Left kidney (tissue), 2 donors: ENCODE data around the gene IFITM10. TPM values are rescaled to one million over a fixed set of nuclear protein-coding genes. Genes with fewer than 3 reads are reported as not detected.

Experiments
- DNase-seq: peaks from one replicate; pipeline ENCODE4 v3.0.0-alpha.2; 2013
- polyA plus RNA-seq: library from polyadenylated mRNA; unstranded; fragments of 120-200 nt; gene quantifications from one replicate; pipeline ENCODE4 v1.2.1, GENCODE V29; 2013; ENCODE audit not compliant: insufficient read length

IFITM10 gene
- polyA plus RNA-seq, 1 donor = 0.22 TPM

GRCh38 chr11:1740786-1741530 lies 9.4 kb downstream of the IFITM10 start:
- DNase-seq = no peak

DNA sequence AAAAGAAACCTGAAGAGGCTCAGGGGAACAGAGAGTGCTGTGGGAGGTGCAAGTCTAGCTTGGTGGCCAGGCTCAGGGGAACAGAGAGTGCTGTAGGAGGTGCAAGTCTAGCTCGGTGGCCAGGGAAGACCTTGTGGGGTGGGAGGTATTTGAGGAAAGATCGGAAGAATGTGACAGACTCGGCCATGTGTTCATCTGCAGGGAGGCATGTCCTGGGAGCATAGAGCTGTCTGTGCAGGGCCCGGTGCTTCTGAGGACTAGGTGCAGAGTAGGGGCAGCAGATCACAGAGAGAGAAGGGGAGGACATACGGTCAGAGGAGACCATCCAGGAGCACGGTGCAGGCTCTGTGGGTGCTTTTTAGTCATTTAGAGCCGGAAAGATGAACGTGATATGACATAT lies 10.8 kb downstream of the IFITM10 start:
- DNase-seq = no peak

- DNase-seq = no peak
Observed at GRCh38 chr11:1738380-1738779, 12.0 kb downstream of the IFITM10 start.

DNA sequence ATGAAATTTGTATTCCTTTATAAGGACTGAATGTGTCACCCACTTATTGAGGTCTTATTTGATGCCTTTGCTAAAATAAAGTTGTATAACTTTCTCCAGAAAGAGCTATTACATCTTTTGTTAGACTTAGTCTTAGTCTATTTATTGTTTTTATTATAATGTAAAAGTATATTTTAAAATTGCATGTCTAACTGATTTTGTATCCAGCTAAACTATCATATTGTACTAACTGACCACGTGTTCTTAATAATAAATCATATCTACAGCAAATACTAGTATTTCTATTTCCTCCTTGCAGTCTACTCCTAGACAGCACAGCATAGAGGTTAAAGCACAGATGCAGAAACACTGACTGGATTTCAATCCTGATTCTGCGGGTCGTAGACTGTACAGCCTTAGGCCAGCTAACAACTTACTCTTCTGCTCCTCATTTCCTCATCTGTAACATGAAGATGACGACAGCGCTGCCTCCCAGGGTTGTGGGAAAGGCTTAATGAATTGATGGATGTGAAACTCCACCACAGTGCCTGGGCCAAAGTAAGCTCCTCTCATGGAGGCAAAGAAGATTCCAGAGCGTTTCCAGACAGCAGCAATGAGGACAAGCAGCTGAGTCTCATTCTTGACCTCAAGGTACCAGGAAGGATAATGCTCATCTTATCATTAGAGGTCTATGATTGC lies 13.2 kb downstream of the IFITM10 start:
- no peak for DNase-seq

GRCh38 chr11:1736447-1736992 lies 13.9 kb downstream of the IFITM10 start:
- no peak for DNase-seq

DNA sequence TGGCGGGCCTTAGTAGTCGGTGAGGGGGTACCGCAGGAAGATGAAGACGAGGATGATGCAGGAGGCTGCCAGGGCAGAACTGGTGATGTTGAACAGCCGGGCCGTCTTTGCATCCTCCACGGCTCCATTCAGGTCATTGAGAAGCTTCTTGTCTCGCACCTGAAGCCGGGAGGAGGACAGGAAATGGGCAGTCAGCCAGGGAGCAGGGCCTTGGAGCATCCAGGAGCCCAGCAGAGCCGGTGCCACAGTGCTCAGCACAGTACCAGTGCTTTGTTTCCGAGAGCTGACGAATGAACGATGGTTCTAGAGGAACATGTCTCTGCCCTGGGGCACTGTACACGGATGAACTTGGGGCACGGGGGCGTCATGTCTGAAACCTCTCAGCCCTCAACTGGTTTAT lies 15.1 kb downstream of the IFITM10 start:
- DNase-seq = no peak

DNA sequence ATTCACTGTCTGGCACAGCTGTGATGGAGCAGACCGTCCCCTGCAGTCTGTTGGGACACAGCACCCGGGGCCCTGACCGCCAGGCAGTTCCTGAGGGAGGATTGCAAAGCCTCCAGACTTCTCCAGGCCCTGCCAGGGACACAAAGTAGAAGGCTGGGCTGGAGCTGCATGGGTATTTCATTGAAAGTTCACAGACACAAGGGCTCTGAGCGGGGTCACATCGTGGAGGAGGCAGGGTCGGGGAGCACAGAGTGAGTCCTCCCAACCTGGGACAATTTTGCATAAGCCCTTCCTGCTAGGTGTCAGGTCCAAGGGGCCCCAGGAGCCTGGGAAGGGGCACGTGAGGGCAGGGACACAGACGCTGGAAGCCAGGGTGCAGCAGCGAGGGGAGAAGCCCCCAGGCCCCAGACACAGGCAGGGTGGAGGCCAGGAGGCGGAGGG lies 15.7 kb downstream of the IFITM10 start:
- no peak for DNase-seq

DNA sequence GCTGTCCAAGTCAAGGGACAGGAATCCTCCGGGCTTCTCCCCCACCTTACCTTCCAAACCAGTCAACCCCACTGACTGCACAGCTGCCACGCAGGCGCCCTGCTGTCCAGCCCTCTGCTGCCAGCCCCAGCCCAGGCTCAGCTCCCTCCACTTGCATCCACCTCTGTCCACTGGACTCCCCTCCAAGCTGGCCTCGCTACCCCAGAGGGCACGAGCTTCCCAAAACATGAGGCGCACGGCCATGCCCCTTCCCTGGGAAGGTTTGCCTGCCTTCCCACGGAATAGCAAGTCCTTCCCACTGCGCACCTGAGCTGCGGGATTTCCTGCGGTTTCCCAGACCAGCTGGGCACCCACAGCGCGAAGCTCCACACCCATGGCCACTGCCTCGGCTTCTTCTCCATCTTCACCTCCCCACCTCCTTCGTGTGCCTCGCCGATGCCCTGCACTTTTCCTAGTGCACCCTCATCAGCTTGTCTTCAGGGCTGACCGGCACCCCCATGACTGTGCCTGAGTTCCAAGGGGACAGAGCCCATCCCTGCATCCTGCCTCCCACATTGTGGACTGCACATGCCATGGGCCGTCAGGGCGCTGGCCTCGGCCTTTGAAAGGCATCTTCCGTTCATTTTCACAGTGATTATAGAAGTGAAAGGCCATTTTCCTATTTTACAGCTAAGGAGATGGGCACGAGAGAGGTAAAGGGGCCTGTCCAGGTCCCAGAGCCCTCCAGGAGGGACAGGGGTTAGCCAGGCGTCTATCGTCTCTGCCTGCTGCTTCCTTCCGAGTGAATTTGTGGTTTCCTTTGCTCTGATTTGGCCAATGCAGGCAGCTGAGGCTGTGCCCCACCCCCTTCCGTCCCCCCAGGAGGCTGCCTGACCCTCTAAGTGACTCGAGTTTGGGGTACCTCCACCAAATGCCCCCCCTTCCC lies 16.4 kb downstream of the IFITM10 start:
- no peak for DNase-seq

DNA sequence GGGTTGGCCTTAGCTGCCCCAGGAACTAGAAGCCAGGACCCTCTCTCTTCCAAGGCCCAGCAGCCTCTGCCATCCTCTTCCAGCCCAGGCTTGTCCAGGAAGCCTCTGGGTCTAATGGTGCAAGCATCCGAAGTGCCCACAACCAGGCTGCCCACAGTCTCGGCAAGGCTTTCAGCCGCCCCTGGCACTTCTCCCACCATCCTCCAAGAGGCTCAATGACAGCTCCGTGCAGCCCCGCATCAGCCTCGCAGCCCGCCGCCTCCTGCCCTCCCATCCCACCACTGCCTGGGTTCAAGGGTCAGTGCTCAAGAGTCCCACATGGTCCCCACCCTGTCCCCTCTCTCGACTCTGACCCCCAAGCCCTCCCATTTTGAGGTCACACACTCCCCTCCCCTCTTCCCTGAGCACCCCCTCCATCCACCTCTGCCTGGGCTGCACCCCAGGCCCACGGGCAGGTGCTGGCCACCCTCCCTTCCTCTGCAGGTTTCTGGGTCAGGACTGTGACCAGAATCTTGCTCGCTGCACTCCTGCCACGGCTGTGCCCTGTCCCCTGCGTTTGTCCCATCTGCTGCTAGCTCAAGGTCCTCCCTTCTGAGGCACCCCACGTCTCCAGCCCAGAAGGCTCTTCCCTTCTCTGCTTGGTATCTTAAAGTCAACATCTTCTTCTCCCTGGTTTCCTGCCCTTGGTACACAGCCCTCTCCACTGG lies 17.2 kb downstream of the IFITM10 start:
- no peak for DNase-seq

DNA sequence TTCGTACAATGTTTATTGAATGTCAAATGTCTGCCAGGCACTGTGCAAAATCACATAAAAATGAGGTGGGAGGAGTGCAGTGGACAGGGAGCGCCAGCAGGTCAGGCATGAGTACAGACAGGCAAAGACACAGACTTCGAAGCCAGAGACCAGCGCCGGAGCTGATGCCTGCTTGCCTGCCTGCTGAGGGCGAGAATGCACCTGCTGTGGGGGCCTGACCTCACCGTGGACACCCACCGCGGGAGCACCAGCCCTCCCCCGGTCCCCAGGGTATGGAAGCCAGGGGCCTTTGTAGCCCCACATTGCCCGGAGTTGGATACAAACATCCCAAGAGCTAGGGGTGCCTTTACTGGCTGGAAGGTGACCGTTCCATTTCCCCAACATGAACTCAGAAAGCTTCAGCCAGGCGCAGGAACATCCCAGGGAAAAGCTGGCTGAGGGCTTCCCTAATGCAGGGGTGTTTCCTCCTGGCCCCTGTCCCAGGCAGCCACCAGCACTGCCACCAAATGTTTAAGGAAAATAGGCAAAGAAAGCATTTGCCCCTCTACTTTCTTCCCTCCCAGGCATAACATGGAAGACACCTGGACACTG lies 17.9 kb downstream of the IFITM10 start:
- no peak for DNase-seq

- DNase-seq = no peak
Observed at GRCh38 chr11:1731451-1732059, 18.8 kb downstream of the IFITM10 start.

GRCh38 chr11:1730059-1730629 lies 20.3 kb downstream of the IFITM10 start:
- DNase-seq = no peak

- DNase-seq = no peak
Observed at GRCh38 chr11:1729692-1730011, 20.7 kb downstream of the IFITM10 start.

- DNase-seq = no peak
Observed at GRCh38 chr11:1728931-1729691, 21.3 kb downstream of the IFITM10 start.

DNA sequence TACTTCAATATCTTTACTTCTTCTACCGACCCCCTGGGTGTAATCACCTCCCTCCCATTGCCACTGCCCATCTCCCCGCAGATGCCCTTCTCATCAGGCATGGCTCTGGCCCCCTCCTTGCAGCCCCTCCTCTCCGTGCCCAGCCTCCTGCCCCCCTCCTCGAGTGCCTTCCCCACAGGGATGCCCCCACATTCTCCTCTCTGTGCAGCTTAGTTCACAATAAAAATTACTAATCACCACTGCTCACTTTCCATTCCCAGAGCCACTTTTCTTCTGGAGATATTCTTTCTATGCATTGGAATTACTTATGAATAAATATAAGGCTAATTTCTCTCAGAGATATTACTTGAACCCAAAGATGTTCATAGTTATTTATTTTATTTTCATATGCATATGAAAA lies 22.1 kb downstream of the IFITM10 start:
- DNase-seq = no peak

GRCh38 chr11:1727861-1728260 lies 22.5 kb downstream of the IFITM10 start:
- no peak for DNase-seq

GRCh38 chr11:1727096-1727690 lies 23.2 kb downstream of the IFITM10 start:
- DNase-seq = no peak

- DNase-seq = no peak
Observed at GRCh38 chr11:1719781-1720180, 30.6 kb downstream of the IFITM10 start.

DNA sequence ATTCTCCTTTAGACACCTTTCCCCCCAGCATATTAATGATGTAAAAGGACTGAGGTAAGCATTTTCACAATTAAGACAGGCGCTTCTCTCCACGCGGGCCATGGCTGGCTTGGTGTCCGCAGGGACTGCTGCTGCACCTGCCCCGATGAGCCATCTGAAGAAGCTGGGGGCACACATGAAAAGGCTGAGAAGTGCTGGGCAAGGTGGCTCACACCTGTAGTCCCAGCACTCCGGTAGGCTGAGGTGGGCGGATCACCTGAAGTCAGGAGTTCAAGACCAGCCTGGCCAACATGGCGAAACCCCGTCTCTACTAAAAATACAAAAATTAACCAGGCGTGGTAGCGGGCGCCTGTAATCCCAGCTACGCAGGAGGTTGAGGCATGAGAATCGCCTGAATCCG lies 32.1 kb downstream of the IFITM10 start:
- no peak for DNase-seq
